HG02588 (cell line): ENCODE results near the gene SRGAP2C.
"Not testable (repeated sequence)": the region's sequence is repeated elsewhere in the genome, so short reads cannot be mapped to it uniquely, and the experiment has no call there.

Source experiments
- ATAC-seq: cut with Tn5 transposase; IDR thresholded peaks from one replicate; pipeline ENCODE4 v1.9.1; 2021; ENCODE audit warnings: mild to moderate bottlenecking, moderate library complexity; ENCODE audit not compliant: unreplicated experiment

Gene SRGAP2C

DNA sequence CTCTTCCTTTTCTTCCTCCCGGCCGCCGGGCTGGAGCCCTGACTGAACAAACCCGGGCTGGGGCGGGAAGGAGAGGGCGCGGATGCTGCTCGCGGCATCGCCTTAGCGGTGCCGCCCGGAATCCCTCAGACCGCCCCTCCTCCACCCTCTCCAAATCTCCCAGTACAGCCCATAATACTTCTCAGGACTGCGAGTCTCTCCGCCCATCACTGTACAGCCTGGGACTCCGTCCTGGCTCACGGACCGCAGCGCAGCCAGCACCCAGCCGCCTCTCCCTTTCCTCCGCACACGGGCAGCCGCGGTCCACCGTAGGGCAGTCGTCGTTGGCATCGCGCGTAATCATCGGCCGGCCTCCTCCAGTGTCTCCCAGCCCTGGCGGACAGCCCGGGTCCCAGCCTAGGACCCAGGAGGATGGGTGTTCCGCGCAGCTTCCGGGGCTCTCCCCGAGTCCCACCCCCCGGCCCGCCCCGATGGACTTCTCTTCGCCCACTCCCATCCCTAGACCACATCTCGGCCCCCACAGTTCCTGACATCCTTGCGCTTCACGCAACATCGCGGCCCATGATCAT lies 449 bp downstream of the SRGAP2C start:
- ATAC-seq: not testable (repeated sequence)

DNA sequence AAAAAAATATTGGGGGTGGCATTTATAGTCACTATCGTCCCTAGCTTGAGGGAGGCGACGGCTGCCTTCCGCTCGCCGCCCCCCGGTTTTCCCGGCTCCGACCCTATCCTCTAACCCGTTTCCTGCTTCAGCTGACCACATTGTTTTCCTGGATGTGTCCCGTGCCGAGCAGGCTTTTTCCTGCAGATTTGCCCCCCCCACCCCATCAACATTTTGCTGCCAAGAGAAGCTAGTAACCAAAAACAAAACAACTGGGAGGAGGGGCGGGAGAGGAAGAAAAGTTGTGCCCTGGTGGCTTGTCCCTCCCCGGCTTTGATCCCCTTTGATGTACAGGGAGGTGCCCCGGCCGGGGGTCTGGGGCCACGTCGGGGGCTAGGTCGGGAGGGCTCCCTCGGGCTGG lies 1.4 kb downstream of the SRGAP2C start:
- not testable (repeated sequence) for ATAC-seq

DNA sequence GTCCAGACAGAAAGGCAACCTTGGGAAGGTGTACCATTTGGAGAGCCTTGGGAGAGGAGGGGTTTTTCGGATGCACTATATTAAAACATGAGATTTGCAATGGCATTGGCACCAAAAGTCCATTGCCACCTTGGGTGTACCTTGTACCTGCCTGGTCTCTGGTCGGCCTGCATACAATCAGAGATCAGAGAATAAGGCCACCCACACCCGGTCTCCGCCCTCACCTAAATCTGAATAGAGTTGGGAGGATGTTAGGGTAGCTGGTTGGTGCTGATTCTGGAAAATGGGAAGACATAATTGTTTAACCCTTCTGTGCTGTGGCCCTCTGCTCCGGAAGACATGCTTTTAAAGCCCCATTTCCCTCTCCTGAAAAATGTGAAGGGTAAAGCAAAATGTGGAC lies 3.1 kb downstream of the SRGAP2C start:
- not testable (repeated sequence) for ATAC-seq

DNA sequence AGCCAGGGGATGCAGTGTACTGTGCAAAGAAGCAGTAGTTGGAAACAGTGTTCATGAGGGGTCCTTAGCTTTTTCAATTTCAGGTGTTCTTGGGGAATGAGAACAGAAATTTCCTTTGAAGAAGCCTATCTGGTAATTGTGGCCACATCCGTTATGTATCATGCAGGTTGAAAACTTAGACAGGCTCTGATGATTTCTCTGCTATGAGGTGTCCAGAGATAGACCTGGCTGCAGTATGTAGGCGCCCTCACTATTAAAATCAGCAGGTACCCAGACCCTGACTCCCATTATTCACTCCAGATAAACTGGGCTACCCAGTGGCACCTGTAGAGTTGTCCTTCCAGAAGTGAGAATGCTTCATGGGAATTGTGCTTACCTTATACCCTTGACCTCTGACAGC lies 7.7 kb downstream of the SRGAP2C start:
- not testable (repeated sequence) for ATAC-seq

DNA sequence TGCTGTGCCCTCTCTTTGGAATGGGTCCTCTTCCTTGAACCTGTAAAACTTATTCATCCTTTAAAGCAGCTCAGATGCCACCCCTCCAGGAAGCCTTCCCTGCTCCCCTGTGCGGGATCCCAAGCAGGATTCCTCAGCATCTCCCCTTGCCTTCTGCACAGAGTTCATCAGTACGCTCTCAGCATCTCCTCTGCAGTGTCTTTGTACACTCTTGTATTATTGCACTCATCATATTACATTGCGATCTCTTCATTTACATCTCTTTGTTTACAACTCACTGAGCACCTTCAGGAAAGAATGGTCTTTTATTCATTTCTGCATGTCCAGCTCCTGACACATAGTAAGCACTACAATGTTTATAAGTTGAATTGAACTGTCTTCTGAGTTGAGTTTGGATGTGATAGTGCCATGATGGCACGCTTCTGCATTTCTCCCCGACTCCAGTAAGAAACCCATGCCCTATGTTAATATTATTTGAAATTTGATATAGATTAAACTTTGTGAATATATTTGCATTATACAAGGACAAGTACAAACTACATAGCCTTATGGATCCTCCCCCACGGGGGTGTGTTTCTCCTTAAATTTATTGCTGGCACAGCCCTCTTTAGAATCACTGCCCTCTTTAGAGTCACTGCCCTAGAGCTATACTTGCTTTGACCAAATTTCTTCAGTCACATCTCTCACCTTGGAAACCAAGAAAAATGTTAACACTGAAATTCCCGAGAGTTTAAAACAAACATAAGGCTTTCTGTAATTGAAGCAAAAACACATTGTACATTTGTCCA lies 12.5 kb downstream of the SRGAP2C start:
- ATAC-seq: not testable (repeated sequence)

DNA sequence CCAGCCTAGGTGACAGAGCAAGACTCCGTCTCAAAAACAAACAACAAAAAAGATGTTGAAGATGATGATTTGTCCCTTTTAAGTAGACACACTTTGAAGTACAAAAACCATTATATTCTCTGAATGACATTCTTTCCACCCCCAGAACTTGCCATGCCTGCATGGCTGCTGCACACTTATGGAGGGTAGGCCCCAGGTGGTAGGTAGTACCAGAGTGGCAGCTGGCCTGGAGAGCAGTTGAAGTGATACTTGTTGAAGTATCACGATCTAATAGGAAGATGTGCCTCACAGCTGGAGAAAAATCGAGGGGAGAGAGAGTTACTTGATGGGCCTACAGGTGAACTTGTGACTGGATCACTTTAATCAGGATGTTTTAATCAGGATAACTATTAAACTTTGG lies 15.0 kb downstream of the SRGAP2C start:
- ATAC-seq: not testable (repeated sequence)

DNA sequence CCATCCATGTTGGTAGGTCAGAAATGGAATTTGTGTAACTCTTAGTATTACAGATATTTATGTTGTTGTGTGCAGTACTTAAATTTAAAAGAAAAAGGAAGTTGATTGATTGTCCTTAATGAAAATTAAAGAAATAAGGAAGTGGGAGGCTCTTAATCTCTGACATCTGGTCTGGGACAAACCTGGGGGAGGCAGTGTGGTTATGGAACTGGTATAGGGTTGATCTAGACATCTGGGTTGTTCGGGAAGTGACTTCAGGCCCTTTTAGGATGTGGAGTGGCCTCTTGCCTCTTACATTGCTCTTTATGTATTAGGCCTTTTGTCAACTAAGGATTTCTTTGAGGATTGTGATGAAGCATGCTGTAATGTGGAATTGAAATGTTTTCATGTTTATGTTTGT lies 15.5 kb downstream of the SRGAP2C start:
- not testable (repeated sequence) for ATAC-seq

DNA sequence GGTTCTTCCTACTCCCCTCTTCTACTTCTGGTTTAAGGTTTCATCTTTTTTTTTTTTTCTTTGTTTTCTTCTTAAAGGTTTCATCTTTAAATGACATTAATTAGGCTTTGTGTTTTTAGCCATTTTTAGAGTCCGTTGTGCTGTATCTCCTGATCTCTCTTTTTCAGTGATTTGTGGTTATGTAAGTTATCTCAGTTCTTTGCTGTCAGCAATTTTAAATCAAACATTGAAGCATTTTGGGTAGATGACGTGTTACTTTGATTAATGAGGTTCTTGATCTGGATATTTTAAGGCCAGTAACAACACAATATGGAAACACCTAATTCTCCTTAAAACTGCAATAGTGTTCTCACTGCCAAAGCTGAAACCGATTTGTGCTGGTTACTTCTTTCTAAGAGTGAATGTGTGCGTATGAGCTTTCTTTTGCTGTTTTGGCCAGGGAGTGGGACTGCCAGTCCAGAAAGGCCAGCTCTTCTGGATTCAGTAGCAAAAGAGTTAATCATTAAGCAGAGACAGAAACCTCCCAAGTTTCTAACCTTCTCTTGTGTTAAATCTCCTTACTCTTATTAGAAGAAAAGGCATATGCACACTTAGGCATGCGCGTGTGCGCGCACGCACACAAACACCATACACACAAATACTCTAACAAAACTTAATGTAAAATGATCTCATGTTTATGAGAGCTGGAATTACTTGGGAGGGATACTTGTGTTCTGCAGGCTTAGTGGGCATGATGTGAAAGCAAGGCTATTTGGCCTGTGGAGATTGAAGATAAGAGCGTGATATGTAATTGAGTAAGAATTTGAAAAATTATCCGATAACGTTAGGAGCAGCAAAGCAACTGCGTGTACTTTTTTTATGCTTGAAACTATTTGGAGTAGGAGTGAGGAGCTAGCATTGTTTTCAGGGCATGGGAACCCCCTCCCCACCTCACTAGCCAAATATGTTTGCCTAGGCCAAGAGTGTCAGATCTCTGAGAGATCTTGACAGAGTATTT lies 16.5 kb downstream of the SRGAP2C start:
- ATAC-seq: not testable (repeated sequence)

DNA sequence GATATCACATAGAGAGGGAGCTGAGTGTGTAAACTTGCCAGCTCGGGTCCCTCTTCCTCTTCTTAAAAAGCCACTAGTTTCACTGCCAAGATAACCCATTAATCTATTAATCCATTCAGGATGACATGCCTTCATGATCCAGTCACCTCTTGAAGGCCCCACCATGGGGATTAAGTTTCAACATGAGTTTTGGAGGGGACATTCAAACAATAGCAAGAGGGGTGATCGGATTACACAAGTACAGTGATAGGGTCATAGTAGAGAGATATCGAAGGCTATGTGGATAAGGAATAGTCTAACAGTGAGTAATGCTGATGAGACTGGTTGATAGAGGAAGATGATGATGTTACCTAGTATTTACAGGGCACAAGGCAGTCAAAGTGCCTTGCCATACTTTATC lies 18.2 kb downstream of the SRGAP2C start:
- ATAC-seq: not testable (repeated sequence)

DNA sequence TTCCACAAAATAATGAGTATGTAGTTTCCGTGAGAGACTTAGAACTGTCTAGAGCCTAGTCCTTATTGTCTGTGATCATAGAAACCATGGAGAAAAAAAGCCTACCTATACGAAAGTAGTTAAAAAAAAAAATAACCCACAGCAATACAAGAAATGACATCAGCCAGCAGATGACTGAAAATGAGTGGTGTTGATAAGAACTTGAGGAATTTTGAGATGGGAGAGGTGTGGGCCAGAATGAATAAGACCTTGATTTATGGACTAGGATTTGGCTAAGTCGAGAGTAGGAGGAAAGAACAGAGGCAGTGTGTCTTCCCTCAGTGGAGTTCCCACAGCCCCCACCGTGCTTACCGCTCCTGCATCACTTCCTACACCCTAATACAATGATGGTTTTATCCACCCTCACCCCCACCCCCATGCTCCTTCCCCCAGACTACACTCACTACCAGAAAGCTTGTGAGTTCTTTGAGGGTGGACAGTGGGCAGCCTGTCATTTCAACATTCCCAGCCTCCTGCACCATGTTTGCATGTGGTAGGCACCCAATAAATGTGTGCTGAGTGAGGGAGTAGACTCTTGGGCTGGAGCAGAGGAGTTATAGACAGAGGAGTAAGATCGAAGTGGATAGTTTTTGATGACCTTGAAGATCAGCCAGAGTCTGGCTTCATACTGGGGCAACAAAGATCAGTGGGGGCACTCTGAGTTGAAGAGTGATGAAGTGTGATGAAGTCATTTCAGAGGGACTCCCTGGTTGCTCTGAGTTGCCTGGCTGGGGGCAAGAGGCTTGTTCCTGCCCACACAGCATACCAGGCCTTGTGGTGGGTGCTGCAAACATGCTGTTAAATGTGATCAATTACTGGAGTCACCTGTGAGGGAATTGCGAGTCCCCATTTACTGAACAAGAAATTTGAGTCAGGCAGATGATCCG lies 21.3 kb downstream of the SRGAP2C start:
- not testable (repeated sequence) for ATAC-seq

DNA sequence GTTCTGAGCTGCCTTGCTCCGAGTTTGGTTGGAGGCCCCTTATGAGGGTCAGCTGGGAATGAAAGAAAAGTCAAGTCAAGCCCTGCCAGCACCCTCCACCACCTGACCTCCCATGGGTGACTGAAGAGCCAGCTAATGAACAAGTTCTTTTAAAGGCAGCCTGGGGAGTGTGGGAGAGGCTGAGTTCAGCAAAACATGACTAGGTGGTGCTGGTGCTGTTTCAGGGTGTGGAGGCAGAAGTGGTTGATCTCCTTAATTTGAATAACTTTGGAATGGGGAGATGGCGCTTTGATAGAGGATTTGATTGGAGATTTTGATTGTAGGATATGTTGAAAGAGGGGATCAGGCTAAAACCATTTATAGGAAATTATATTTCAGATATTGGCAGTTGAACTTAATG lies 22.6 kb downstream of the SRGAP2C start:
- not testable (repeated sequence) for ATAC-seq

DNA sequence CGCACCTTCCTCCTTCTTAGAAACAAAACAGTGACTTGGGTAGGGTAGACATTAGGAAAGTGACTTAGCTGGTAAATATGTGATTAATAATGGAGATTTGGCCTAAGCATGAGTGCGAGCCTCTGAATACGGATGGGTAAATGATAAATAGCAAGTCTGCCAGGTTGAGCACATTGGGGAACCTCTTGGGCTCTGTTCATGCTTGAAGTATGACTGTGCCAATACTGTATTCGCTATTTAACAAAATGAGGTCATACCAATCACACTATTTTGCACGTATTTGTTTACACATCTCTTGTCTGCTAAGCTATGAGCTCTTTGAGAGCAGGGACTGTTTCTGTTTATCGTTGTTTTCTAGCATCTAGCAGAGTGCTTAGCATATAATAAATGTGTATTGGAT lies 23.6 kb downstream of the SRGAP2C start:
- not testable (repeated sequence) for ATAC-seq

DNA sequence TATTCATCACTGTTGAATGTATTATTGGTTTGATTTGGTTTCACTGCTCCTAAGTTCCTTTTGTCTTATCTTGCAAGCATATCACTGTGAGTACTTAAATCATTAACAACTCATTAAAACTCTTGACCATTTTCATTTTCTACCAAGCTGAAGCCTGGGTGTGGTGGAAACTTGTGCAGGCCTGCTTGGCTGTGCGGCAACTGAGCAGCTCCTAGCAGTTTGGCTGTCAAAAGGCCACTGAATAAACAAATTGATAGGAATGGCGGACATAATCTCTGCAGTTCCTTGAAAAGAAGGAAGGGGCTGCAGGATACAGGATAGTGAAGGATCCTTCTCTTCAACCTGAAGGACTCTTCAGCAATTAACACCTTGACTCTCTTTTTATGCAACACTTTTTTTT lies 26.0 kb downstream of the SRGAP2C start:
- not testable (repeated sequence) for ATAC-seq

DNA sequence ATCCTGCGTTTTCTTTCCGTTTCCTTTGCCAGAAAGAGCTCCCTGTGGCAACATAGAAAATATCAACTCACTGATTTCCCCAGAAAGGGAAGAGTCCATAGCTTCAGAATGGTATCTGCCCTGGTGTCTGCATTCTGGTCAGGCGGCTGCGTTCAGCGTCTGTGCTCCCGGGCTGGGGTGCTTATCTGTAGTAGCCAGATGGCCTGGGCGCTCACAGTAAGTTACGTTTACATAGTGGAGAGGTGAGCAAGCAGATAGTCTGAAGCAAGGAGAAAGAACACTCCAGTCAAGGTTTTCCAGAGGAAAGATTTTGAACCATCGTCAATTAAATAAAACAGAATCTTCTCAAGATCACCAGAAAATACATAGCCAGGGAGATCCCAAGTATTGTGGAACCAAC lies 28.7 kb downstream of the SRGAP2C start:
- ATAC-seq: not testable (repeated sequence)

DNA sequence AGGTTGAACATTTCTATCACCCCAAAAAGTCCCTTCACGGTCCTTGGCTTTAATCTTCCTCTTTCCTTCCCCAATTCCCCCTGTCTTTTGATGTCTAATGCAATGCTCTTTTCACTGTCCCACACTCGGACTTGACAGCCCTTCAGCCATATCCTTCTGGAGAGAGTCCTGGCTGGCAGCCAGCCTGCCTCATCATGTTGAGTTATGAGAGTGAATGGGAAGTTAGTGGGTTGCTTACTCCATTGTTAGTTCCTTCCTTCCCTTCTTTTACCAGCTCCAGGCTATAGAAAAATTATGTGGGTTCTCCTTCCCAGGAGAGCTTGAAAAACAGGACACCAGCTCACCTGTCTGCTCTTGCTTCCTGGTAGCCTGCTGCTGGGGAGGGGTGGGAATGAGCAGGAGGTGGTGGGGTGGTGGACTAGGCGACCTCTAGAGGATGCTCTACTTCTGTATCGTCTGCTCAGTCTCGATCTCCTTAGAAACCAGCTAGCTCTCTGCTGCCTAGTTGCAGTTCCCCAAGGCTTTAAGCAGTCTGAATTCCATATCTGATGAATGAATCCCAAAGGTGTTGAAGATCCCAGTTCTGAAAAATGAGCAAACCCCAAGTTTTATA lies 29.9 kb downstream of the SRGAP2C start:
- ATAC-seq: not testable (repeated sequence)

DNA sequence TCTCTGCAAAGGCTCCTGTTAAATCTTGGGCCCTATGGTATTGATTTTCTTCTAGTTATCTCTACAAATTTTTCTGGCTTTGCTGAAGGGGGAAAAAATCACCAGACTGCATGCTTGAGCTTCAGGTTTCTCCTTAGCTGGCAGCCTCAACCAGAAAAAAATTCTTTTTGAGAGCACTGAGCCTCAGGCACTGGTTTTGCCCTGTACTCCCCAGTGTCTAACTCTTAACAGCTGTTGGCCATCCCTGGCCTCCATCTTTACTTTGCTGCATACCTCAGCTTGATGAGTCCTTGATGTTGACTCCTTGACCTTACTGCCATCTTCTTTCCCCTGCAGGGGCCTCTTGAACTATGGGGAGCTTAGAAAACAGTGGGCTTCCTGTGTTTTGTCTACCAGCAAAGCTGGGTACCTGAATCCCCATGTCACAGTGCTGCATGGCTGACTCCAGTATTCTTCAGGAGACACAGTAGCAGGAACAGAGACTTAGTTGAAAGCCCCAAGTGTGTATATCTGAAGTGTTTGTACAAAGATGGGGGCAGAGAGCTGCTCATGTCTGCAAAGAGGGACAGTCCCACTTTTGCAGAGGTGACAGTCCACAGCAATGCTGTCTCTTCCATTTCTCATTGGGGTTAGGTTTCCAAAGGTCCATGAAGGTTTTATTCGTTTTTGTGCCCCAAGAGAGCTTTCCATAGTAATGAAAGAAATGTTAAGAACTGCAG lies 31.1 kb downstream of the SRGAP2C start:
- ATAC-seq: not testable (repeated sequence)

DNA sequence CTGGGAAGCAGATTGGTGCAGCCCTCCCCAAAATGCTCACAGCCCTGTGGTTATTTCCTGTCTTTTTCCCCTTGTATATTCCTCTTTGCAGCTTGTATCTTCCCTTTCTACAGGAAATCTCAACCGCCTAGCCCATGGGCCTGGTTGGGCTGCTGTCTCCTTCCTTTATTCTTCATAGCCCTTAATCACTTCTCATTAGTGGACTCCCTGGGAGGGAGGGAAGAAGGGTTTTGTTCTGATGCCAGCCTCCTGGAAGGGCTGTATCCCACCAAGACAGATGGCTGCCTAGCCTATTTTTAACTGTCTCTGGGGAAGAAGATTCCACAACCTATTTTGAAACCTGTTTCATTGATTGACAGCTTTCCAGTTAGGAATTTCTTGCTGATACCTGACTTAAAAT lies 31.9 kb downstream of the SRGAP2C start:
- not testable (repeated sequence) for ATAC-seq

DNA sequence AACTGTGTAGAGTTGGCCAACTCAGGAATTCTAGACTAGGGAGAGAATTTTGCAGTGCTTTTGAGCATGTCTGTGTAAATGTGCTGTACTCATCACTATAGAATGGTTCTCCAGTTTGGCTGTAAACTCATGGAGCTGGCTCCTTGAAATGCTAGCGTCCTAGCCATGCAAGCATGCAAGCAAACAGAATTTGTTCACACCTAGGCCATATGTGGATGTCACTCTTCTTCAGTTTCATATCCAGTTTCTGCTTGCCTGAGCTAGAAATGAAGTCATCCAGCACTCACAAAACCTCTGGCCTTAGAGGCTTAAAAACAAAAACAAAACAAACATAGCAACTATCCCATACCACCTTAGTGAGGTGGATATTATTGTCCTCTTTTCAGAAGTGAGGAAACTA lies 37.0 kb downstream of the SRGAP2C start:
- peak; percentile 59 for ATAC-seq

DNA sequence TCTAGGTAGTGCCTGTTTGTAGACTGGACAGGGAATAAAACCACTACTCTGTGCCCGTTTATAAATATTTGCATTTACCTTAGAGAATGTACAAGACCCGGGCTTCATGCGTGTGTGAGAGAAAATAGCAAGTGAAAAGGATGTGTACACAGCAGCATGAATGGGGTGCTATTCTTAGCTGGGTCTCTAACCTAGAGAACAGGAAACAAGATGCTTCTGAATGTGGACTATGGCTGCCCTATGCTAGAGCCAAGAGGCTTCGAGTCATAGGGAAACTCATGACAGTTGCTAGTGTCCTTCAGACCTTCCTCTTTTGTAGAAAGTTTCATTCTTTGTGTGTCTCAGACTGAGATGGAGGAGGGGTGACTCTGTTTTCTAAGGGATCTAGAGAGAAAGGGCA lies 39.9 kb downstream of the SRGAP2C start:
- ATAC-seq: peak; percentile 98
